ENCODE measurements around the gene FRS3.

The FRS3 gene

GRCh38 chr6:41791984-41792383 is 12.3 kb upstream of the FRS3 start:
- in situ Hi-C loops (cut with MboI; ENCODE audit: low sequenced_read_pairs) = no loop called here

GRCh38 chr6:41791305-41791704 is 11.6 kb upstream of the FRS3 start:
- in situ Hi-C loops (cut with MboI; ENCODE audit: low sequenced_read_pairs) = no loop called here

- in situ Hi-C loops (cut with MboI; ENCODE audit: low sequenced_read_pairs) = no loop called here
Observed at GRCh38 chr6:41790045-41790444, 10.3 kb upstream of the FRS3 start.

GRCh38 chr6:41789390-41789724 is 9.7 kb upstream of the FRS3 start:
- in situ Hi-C loops (cut with MboI; ENCODE audit: low sequenced_read_pairs) = loop anchor here (10.0 kb wide), 1 partner anchor 255 kb away; no protein-coding TSS in a partner anchor

GRCh38 chr6:41787219-41787917 is 7.7 kb upstream of the FRS3 start, which contains the start of gene TOMM6:
TOMM6 (plus strand) TSS chr6:41787694; CDS start chr6:41787698, 4 bp downstream.
- in situ Hi-C loops (cut with MboI; ENCODE audit: low sequenced_read_pairs) = loop anchor here (10.0 kb wide), 1 partner anchor 257 kb away; no protein-coding TSS in a partner anchor

GRCh38 chr6:41786451-41787218 is 6.9 kb upstream of the FRS3 start:
- in situ Hi-C loops (cut with MboI; ENCODE audit: low sequenced_read_pairs) = loop anchor here (10.0 kb wide), 1 partner anchor 258 kb away; no protein-coding TSS in a partner anchor

- in situ Hi-C loops (cut with MboI; ENCODE audit: low sequenced_read_pairs) = loop anchor here (10.0 kb wide), 1 partner anchor 259 kb away; no protein-coding TSS in a partner anchor
Observed at GRCh38 chr6:41785689-41786450, 6.2 kb upstream of the FRS3 start.

- in situ Hi-C loops (cut with MboI; ENCODE audit: low sequenced_read_pairs) = loop anchor here (10.0 kb wide), 1 partner anchor 260 kb away; no protein-coding TSS in a partner anchor
Observed at GRCh38 chr6:41785254-41785653, 5.6 kb upstream of the FRS3 start.

- in situ Hi-C loops (cut with MboI; ENCODE audit: low sequenced_read_pairs) = loop anchor here (10.0 kb wide), 1 partner anchor 260 kb away; no protein-coding TSS in a partner anchor
Observed at GRCh38 chr6:41784581-41785171, 5.0 kb upstream of the FRS3 start.

- in situ Hi-C loops (cut with MboI; ENCODE audit: low sequenced_read_pairs) = loop anchor here (10.0 kb wide), 1 partner anchor 262 kb away; no protein-coding TSS in a partner anchor
Observed at GRCh38 chr6:41783106-41783780, 3.5 kb upstream of the FRS3 start.

- in situ Hi-C loops (cut with MboI; ENCODE audit: low sequenced_read_pairs) = loop anchor here (10.0 kb wide), 1 partner anchor 263 kb away; no protein-coding TSS in a partner anchor
Observed at GRCh38 chr6:41781366-41781730, 1.6 kb upstream of the FRS3 start.

GRCh38 chr6:41780551-41781365 is 1.1 kb upstream of the FRS3 start, which contains the start of gene PRICKLE4:
PRICKLE4 (plus strand) TSS chr6:41780782; CDS start chr6:41783474, 2,692 bp downstream.
- in situ Hi-C loops (cut with MboI; ENCODE audit: low sequenced_read_pairs) = loop anchor here (10.0 kb wide), 1 partner anchor 264 kb away; no protein-coding TSS in a partner anchor

- in situ Hi-C loops (cut with MboI; ENCODE audit: low sequenced_read_pairs) = no loop called here
Observed at GRCh38 chr6:41779336-41779735, 364 bp downstream of the FRS3 start.

GRCh38 chr6:41778895-41779294 is 805 bp downstream of the FRS3 start:
- in situ Hi-C loops (cut with MboI; ENCODE audit: low sequenced_read_pairs) = no loop called here

GRCh38 chr6:41777551-41778285 is 2.0 kb downstream of the FRS3 start:
- in situ Hi-C loops (cut with MboI; ENCODE audit: low sequenced_read_pairs) = no loop called here

GRCh38 chr6:41775293-41775882 is 4.3 kb downstream of the FRS3 start:
- in situ Hi-C loops (cut with MboI; ENCODE audit: low sequenced_read_pairs) = no loop called here

GRCh38 chr6:41774841-41775240 is 4.9 kb downstream of the FRS3 start:
- in situ Hi-C loops (cut with MboI; ENCODE audit: low sequenced_read_pairs) = no loop called here

Measured in HL-60/S4 treated with phorbol 12-myristate 13-acetate at 8.2 ng/mL for 4 days and 3 days (cell line).